D341Med (cell line): ENCODE data around the gene MTA2.
"Not testable (repeated sequence)": the region's sequence is repeated elsewhere in the genome, so short reads cannot be mapped to it uniquely, and the experiment has no call there.

Experiments used
- DNase-seq: peaks from one replicate; pipeline ENCODE4 v3.0.0; 2012; ENCODE audit warnings: low spot score

Gene MTA2

DNA sequence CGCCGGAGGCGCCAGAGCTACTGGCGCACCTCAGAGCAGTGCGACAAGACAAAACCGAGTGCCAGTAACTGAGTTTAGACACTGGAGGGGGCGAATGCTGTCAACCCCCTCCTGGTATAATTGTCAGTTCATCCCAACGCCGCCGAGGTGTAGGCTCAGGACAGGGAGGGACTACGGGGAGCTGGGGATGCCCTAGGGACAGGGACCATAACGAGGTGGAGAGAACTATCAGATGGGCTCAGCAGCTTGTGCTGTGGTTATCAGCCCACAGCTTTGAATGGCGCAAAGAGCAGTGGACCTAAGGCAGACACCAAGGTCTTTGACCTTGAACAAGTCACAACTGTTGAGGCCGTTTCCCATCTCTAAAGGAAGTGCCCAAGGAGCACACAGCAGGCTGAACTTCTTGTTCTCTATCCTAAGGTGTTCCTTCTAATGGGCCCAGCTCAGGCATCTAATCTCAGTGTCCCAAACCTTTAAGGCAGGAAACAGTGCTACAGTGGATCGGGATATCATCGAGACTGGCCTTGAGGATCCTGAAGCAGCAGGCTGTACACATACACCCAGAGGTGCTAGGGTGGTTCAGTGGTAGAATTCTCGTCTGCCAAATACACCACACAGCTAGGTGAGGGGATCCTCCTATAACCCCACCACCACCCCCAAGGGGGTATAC is 9.4 kb downstream of the MTA2 start:
- DNase-seq: no peak

DNA sequence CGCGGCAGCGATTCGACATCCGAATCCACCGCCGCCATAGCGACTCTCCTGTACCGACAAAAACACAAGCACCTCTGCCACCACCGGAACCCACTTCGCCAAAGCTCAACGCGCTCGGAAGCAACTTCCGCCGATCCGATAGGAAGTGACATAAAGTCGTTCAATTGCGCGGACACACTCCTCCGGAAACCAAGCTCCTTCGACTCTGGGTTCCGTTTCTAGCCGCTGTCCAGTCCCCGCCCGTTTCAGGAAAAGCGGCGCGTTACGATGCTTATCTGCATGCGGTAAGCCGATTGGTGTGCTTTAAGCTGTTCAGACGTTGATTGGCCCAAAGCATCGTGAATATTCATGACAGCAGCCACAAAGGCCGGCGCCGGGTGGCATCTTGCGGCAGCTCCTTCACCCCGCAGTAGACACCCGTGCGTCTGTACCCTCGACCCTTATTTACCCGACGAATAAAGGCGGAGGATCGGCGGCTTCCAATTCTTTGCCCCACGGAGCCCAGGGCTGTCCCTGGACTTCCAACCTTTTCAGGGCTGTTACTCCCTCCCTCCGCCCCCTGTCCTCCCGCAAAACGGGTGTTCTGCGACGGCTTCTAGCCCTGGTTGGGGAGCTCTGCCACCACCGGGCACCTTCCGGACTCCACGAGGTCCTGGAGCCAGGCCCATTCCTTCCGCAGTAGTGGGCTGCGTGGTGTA is 10.1 kb downstream of the MTA2 start, which contains the start of gene TUT1:
TSS of gene TUT1 (minus strand) at position 76 of the 698 bp plus-strand sequence. CDS start at position 38, 38 bp downstream.
- peak; percentile 88 for DNase-seq

DNA sequence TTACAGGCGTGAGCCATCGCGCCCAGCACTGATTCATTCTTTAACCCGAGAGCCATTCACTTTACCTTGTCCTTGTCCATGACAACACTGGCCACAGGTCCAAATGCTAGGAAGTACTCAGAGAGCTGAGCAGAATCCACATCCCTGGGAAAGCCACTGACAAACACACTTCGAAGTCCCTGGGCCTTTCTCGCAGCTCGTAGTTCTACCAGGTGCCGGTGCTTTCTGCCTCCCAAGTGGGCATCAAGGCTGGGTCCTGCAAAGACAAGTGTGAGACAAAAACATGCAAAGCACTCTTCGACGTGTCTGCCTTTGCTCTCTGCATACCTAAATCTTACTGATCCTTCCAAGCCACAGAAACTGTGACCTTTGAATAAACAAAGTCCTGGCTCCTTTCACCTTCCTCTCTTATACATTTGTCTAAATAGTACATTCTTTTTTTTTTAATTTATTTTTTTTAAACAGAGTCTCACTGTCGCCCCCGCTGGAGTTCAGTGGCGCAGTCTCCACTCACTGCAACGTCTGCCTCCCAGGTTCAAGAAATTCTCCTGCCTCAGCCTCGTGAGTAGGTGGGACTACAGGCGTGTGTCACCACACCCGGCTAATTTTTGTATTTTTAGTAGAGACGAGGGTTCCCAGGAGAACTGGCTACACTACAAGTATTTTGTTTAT is 12.6 kb downstream of the MTA2 start:
- DNase-seq: no peak

DNA sequence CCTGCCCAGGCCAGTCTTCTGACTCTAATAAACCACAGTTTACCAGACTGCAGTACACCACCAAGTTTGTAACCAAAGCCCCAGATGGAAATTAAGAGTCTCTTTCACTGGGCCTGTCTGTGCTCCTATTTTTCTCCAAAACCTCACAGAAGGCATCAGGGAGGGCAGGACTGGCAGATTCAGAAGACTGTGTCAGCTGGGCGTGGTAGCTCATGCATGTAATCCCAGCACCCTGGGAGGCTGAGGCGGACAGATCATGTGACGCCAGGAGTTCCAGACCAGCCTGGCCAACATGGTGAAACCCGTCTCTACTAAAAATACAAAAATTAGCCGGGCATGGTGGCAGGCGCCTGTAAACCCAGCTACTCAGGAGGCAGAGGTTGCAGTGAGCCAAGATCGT is 16.3 kb downstream of the MTA2 start:
- DNase-seq: not testable (repeated sequence)

DNA sequence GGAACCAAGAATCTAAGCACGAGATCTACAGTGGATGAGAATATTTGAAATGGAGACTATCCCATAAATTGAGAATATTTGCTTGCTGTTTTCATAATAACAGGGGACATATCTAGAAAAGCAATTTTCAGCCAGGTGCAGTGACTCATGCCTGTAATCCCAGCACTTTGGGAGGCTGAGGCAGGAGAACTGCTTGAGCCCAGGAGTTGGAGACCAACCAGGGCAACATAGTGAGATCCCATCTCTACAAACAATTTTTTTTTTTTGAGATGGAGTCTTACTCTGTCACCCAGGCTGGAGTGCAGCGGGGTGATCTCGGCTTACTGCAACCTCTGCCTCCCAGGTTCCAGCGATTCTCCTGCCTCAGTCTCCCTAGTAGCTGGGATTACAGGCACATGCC is 19.9 kb downstream of the MTA2 start:
- not testable (repeated sequence) for DNase-seq

DNA sequence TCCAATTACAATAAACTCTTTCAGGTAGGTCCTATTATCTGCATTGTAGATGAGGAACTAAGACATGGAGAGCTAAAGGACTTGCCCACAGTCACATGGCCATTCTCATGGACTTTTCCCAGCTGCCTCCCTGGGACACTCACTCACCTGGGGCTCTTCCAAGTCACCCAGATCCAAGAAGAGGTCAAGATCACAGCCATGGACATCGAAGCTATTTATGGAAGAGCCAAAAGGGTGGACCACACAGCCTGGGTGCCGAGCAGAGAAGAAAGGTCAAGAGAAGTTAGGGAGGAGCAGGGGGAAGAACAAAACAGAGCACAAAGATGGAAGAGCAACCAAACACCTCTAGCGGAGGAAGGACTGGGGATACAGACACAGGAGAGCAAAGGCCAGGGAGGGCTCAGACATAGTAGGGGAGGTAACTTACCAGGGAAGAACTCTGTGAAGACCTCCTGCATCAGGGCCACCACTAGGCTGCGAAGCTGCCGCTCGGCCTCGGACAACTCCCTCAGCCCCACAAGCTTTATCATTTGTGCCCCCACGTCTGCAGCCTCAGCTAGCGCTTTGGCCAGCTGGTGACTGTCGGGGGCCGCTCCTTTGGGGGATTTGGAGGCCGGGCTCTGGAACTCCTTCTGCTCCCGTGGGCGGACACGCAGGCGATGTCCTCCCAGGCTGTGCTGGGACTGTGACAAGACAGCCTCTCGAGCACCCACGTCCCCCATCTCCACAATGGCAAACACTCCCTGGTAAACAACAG is 20.5 kb downstream of the MTA2 start:
- no peak for DNase-seq

DNA sequence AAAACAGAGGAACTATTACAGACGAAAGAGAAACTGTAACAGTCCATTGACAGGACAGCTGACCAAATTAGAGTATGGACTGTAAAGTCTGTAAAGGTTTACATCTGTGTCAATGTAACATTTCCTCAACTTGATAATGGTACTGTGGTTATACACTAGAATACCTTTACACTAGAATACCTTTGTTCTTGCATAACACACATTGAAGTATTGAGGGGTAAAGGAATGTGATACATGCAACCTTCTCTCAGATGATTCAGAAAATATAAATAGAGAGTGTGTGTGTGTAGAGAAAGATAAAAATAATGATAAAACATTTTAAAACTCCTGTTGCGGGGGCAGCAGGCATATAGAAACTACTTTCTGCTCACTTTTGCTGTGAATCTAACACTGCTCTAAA is 22.4 kb downstream of the MTA2 start:
- no peak for DNase-seq

DNA sequence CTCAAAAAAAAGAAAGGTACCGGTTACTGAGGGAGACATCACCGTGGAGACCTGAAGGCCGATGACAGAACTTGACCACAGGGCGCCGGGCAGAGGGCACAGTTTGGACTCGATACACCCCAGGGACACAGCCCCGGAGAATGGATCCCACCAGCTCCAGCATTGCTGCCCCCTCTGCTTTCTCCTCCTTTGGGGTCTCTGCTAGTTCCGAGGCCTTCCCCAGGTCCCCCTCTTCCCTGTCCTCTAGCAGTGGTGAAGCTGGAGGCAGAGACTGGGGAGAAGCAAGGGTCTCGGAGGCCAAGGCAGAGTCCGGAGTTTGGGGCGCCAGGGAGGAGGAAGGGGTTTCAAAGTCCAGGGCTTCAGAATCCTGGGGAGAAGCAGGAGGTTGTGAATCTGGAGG is 23.1 kb downstream of the MTA2 start:
- no peak for DNase-seq

DNA sequence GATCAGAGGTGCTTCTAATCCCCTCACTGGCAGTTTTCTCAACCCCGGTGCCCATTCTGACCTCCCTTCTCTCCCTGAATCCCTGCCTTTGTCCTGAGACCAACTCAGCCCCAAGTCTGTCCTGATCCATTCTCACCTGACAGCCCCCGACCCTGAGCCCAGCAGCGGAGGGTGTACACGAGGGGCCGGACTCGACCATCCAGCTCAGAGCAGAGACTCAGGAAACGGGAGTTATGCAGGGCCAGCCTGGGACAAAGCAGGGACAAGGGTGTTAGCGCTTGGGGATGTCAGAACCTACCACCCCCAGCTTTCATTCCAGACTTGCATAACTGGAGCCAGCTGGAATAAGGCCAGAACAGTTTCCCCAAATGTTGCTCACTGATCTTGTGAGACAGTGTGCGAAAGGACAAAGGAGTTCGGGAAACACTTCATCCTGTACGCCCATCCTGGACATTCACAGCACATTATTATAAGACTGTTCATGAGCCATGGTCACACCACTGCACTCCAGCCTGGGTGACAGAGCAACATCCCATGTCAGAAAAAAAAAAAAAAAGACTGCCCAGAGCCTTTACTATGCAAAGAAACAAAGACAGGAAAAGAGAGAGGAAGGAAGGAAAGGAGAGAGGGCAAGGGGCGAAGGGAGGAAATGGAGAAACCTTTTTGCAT is 24.5 kb downstream of the MTA2 start:
- DNase-seq: no peak

DNA sequence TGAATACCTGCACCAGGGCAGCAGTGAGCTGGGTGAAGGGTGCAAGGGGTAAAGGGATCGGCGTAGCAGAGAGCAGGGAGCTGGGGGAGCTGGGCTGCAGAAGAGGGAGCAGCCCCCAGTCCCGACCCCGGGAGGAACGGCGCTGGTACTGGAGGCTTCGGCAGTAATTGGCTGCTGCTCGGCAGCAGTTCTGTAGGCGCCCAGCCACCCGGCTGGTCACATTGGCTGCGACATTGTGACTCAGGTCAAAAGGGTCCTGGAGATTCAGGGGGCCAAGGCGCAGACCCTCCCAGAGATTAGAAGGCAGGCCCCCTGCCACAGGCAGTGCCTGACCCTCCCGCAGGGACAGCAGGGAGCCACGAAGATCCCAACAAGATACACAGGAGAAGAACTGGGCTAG is 25.8 kb downstream of the MTA2 start:
- no peak for DNase-seq

DNA sequence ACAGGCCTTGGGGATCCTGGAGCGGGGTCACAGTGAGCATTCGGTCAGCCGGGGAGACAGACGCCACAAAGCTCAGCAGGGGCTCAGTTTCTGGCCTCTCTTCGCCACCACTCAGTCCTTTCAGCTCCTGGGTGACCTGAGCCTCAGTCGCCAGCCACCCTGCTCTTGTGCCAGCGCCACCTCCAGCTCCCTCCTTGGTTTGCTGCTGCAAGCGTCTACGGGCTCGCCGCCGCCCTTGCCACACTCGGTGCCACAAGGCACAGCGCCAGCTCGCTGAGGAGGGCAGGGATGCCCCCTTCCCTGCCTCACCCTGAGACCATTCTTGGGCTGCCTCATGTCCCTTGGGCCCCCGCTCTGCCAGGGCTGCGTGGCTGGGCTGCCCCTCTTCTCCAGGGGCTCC is 26.5 kb downstream of the MTA2 start:
- DNase-seq: peak; percentile 30

DNA sequence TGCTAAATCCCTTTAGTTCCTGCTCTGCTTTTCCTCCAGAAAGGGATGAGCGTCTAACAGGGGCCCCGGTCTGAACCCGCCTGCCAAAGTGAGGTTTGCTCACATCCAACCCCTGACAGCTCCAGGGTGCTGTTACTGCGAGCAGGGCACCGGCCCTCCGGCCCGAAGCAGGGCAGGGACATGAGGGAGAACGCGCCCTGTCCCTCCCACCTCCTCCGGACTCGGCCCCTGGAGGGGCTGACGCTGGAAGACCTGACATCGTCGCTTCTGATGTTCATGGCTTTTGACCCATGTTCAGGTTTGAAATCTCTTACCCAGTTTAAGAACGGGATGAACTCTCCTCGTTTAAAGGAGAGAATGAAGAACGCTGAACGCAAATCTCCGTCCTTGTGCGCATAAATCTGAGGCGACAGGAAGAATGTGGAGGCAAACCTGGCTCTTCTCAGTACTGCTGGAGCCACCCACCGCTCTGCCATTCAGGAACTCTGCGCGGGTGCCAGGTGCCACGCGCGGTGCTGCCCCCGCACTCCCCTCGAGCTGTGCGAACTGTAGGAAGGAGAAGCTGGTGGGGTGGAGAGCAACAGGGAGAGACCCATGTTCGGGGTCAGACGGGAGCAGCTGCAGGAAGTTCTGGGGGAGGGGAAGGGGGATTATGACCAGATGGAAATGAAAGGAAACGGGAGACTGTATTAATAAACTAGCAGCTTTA is 27.1 kb downstream of the MTA2 start:
- peak; percentile 62 for DNase-seq

DNA sequence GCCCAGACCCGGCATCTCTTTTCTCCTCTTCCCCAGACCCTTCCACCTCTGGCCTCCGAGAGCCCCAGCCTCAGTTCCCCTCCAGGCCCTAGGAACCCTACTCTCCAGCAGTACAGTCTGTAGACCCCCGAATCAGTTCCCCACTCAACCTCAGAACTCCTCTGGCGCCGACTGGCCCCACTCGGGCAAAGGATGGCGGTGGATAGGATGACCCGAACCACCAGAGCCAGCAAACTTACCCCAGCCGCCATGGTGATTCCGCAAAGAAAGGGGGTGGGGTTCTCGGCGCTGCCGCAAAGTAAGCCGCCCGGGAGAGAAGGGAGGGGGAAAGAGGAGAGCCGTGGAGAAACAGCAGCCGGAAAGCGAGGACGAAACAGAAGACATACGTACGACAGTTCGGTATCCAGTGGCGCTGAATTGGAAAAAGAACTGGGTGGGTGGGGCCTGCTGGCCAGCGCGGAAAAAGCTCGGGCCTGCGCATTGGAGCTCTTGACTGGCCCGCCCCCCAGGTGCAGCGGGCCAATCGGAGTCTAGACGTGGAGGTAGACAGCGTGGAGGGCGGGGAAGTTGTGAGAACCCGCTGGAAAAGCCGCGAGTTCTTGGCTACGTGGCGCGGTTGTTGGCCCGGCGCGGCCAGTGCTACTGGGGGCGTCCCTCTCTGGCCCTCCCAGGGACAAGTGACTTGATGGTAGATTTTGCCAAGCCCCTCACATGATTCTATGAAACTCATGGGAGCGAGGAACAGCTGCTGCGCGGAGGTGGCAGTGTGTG is 27.9 kb downstream of the MTA2 start, which contains the start of gene EEF1G:
TSS of gene EEF1G (minus strand) at position 300 of the 771 bp plus-strand sequence. CDS start at position 251, 49 bp downstream.
- DNase-seq: peak; percentile 97

DNA sequence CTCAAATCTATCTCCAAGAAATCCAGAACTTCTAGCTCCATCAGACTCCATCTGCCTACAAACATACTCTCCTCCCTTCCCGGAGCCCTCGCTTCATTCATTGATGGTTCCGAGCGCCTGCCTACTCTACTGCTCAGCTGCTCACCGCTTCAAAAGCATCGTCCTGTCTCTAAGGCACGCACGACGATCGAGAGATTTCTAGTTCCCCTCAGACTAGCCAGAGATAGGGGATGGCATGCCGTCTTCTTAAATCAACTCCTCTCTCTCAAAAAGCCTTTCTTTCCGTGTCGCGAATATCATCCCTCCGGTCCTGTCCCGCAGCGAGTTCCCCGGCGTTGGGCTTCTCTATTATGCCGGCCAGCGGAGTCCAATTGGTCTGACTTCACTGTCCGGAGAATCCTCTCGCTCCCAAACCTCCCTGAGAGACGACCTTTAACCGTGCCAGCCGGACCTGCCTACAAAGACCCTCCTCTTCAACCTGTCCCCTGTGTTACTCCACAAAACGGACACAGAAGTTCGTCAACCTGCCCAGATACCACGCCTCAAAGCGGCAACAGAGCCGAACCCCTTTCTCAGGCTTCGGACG is 28.6 kb downstream of the MTA2 start:
- peak; percentile 34 for DNase-seq

DNA sequence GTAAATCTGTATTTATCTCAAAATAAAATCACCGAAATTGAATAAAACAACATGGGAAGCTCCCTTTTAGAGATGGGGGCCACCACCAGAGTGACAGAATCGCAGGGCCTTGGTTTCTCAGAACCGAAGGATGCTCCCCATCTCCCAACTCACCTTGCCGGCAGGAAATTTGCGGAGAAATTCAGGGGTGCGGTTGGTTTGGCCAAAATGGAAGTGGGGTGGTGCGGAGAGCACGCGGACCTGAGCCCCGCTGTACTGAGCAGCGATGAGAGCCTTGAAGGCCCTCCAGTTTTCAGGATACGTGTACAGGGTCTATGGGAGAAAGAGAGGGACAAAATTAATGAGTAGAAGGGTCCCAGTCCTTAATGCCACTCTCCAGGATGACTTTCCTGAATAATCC is 29.2 kb downstream of the MTA2 start:
- no peak for DNase-seq

DNA sequence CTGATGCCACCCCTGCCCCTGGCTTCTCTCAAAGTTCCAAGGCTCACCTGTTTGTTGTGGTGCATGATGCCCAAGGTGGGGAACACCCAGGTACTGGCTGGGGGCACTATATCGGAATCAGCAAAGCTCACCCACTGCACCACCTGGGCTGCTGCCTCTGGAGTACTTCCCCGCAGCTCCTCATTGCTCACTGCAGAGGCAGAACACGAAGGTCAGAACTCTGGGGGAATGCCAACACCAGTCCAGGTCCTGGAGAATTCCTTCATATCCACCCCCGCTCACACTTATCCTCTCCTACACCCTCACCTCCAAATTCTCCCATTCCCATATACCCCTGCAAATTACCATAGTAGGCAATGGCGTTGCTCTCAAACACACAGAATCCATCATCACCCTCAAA is 30.2 kb downstream of the MTA2 start:
- not testable (repeated sequence) for DNase-seq

DNA sequence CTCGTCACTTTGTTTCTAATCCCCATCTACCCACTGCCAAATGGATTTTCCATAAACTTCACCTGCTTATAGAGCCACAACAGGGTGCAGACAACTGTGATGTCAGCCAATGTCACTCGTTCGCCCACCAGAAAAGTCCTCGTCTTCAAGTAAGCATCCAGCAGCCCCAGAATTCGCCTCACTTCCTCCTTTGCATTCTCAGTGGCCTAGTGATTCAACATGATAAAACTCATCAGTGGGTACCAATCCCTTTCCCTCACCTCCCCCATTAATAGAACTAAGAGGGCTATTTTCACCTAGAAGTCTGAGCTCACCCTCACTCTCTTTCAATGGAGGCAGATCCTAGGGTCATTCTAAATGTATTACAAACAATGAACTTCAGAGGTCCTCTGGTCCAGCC is 30.8 kb downstream of the MTA2 start:
- DNase-seq: not testable (repeated sequence)

DNA sequence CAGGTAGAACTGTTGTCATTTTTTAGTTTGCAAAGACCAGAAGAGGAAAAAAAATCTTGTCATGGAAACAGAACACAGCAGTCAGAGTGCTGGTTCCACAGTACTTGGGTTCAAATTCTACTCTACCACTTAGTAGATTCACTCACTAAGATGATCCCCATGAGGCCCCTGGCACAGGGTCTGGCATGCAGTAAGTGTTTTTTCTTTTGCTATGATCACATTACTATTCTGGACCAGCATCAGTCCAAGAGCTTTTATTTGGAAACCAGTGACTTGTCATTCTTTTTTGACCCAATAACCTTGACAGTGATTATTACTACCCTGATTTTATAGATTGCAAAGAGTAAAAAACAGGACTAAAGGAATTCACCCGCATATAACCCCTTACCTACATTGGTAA is 32.1 kb downstream of the MTA2 start:
- no peak for DNase-seq

DNA sequence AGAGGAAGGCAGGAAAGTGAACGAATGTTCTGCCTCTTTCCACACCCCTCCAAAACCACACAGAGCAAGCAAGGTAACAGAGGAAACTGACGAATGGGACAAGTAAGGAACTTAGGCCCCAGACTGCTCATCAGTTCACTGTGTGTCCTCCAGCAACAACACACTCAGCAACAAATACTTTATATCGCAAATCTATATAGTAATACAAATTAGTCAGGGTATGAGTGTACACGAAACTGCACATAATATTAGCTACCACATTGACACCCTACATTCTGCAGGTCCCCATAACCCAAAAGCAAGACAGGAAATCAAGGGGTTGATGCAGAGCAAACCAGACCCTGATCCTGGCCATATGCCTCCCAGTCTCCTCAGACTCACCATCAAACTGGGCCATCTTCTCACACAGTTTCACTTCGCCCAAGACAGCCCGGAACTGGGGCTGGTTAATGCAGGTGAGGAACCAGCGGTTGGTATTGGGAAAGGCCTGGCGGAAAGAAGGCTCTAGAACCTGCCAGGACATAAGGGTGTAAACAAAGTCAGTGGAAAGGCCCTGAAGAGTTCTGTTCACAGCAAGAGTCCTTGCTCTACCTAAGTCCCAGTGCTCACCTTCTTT is 34.5 kb downstream of the MTA2 start:
- DNase-seq: no peak
